K562 (cell line): ENCODE data around the gene RPS27. TPM values are rescaled to one million over a fixed set of nuclear protein-coding genes. Genes with fewer than 3 reads are reported as not detected.
A peak's percentile ranks its signal among the peaks of the same experiment; 100 is the strongest.

Source experiments
- CC2D1A ChIP-seq: fragments of 450-650 bp; IDR thresholded peaks from 2 replicates; pipeline ENCODE4 v1.6.1; 2017; ENCODE audit warnings: mild to moderate bottlenecking
- CREB3L1 ChIP-seq: fragments of 450-650 bp; IDR thresholded peaks from 2 replicates; pipeline ENCODE4 v1.6.1; 2014; ENCODE audit warnings: low read depth, mild to moderate bottlenecking, moderate library complexity, borderline replicate concordance
- KLF16 ChIP-seq: IDR thresholded peaks from 2 replicates; pipeline ENCODE4 v1.6.1; 2016; ENCODE audit warnings: antibody characterized with exemption
- MEIS2 ChIP-seq: fragments of 450-650 bp; IDR thresholded peaks from 2 replicates; pipeline ENCODE4 v1.6.1; 2014; ENCODE audit warnings: mild to moderate bottlenecking; ENCODE audit not compliant: partially characterized antibody
- NELFE ChIP-seq: IDR thresholded peaks from 2 replicates; pipeline ENCODE4 v1.6.1; 2011; ENCODE audit warnings: mild to moderate bottlenecking; ENCODE audit not compliant: insufficient read depth, insufficient read length
- NR3C1 ChIP-seq: sonication (generic); formaldehyde crosslinking; IDR thresholded peaks from 2 replicates; pipeline ENCODE4 v1.8.1; 2022; ENCODE audit warnings: missing genetic modification reagents
- PRDM10 ChIP-seq: fragments of 450-650 bp; IDR thresholded peaks from 2 replicates; pipeline ENCODE4 v1.6.1; 2018; ENCODE audit not compliant: partially characterized antibody
- TAF9B ChIP-seq: fragments of 450-650 bp; IDR thresholded peaks from 2 replicates; pipeline ENCODE4 v1.6.1; 2018; ENCODE audit warnings: mild to moderate bottlenecking; ENCODE audit not compliant: partially characterized antibody
- ZBTB12 ChIP-seq: fragments of 250-450 bp; sonication (Bioruptor Pico); IDR thresholded peaks from 2 replicates; pipeline ENCODE4 v1.4.0; 2020
- ZNF316 ChIP-seq: fragments of 450-650 bp; IDR thresholded peaks from 2 replicates; pipeline ENCODE4 v1.6.1; 2016
- ZNF407 ChIP-seq: fragments of 450-650 bp; IDR thresholded peaks from 2 replicates; pipeline ENCODE4 v1.6.1; 2016; ENCODE audit warnings: low read depth
- ZNF830 ChIP-seq: fragments of 250-450 bp; sonication (Bioruptor Pico); IDR thresholded peaks from 2 replicates; pipeline ENCODE4 v1.5.0; 2021; ENCODE audit warnings: mild to moderate bottlenecking
- polyA plus RNA-seq, 8 experiments: library from polyadenylated mRNA; depleted of rRNA in 4 of 8; stranded (reverse) in 5 of 8; unstranded in 3 of 8; fragments of >200 nt; fragmentation: Nextera tagmentation in 2 of 8; fragmentation: Illumina TruSeq in 1 of 8; extraction: Ambion mirVana in 2 of 8; extraction: Trizol in 1 of 8; gene quantifications; 2 replicates each; pipeline versions ENCODE4 v1.2.1 to v1.2.3, GENCODE V29; 2011 to 2014; ENCODE audit warnings: inconsistent platforms in 1 of 8, missing spikeins in 1 of 8
- total RNA-seq, 7 experiments: library from RNA; depleted of rRNA in 6 of 7; stranded (reverse); fragments of >200 nt in 6 of 7; fragmentation: Illumina TruSeq in 2 of 7; extraction: Trizol in 2 of 7; gene quantifications; 2 replicates each; pipeline versions ENCODE4 v1.2.1 to v1.2.3, GENCODE V29; 2011 to 2021; ENCODE audit warnings: low replicate concordance in 1 of 7

The RPS27 gene
- total and polyA plus RNA-seq, 9 of the 15 experiments (the other 6 are each of a cell fraction or from before 2014, with no cell fraction given): 2,091 to 9,377 (median 6,706) TPM

GRCh38 chr1:153958111-153958960 is 32.2 kb upstream of the RPS27 start, which contains the start of gene CRTC2 (continued):
- TF ChIP-seq ZNF407 (no peak; the same call in 1 of the 2 replicates), KLF16 (no peak), ZNF316 (no peak), CREB3L1 (peak; percentile 95), NR3C1 (CRISPR knock-in tag) (no peak), CC2D1A (no peak), TAF9B (no peak), PRDM10 (peak; percentile 53), ZBTB12 (CRISPR knock-in tag) (0 out of 2 replicates have a peak, but pooled peaks have one; percentile 45), ZNF830 (CRISPR knock-in tag) (no peak), NELFE (no peak), MEIS2 (peak; percentile 83)
